ENCODE results near the gene ZBTB44.

Gene ZBTB44

DNA sequence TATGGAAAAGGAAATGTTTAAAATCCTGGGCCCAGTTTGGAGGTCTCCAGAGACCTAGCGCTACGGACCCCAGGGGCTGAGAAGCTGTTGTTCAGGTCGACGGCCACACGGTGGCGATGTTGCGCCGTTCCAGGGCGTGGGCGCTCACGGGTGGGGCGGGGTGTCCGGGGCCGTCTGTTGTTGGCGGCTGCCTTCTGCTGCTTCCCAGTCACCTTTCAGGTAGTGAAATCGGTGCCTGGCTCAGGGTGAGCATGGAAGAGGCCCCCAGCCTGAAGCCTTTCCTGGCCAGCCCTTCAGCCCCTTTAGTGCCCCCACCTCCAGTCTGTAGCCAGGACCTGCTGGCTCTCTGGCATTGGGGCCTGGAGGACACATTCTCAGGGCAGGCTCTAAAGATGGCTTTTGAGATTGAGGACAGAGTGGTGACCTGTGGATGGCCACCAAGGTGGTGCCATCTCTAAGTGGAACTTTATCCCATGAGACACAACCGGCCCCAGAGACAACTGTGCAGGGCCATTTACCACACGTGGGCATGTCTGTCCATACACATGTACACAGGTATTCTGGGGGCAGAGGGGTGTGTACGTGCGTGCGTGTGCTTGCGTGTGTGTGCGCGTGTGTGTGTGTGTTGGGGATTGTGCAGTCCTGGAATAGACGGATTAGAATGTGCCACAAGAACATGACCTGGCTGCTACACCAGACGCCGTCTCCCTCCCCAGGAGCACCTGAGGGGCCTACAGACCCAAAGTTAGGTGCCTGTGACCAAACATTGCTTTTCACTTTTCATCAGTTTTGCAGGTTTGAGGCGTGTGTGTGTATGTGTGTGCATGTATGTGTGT, 101.4 kb downstream of the ZBTB44 start:
- peak; percentile 54 for DNase-seq

DNA sequence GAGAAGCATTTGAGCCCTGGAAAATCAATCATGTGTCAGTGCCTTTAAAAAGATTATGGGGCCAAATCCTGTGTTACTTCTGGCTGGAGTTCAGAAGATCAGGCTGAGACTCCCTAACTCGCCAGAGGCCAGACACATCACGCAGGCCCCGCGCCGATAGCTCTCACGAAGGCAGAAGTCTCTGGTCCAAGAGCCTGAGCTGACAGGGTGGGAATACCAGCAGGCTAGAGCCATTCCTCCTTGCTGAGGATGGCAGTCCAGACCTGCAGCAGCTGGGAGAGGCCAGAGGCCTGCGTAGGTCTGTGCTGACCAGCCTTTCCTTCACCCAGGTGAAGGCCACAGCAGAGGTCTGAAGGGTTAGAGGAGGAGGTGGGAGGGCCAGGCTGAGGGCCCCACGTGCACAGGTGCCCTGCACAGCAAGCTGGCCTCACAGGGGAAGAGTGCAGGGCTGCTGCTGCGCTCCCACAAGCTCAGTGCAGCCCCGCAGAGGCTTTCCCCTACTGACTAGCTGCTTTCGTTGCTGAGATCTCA, 102.2 kb downstream of the ZBTB44 start:
- DNase-seq, result no peak

DNA sequence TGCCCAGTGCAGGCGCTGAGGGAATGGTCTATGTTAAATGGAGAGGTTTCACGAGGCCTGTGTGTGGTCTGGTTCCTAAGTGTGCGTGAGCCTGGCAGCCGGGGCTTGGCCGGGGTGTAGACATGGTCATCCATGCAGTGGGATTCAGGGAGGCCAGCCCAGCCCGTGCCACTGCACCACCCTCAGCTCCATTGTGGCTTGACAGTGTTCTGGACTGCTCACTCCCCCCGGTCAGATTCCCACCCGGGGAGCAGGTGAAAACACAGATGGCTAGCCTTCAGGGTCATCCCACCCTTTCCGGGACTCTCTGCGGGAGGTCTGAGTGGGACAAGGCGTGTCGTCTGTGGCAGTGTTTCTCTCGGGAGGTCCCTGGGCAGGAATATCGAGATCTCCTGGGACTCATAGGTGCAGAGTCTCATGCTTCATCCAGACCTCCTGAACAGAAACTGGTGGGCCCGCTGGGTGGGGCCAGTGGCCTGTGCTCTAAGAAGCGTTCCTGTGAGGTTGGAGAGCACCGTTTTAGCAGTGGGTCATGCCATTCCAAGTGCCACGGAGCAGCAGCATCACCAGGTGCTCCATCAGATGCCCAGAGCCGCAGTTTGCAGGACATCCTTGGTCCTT, 102.8 kb downstream of the ZBTB44 start:
- no peak for DNase-seq

DNA sequence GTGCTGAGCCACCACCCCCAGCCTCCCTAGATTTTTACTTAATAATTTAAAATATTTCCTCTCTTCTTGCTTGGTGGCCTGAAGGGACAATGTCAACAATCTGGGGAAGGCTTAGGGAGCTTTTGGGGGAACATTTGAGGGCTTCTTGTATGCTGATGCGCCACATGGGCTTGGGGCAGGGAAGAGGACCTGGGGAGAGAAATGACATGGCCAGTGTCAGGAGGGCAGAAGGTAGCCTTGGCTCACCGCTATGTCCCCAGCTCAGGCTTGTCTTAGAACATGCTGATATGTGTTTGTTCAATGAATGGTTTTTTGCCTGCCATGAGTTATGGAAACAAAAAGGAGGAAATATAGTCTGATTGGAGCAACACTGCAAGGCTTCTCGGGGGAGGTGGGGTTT, 103.6 kb downstream of the ZBTB44 start:
- DNase-seq, result no peak

DNA sequence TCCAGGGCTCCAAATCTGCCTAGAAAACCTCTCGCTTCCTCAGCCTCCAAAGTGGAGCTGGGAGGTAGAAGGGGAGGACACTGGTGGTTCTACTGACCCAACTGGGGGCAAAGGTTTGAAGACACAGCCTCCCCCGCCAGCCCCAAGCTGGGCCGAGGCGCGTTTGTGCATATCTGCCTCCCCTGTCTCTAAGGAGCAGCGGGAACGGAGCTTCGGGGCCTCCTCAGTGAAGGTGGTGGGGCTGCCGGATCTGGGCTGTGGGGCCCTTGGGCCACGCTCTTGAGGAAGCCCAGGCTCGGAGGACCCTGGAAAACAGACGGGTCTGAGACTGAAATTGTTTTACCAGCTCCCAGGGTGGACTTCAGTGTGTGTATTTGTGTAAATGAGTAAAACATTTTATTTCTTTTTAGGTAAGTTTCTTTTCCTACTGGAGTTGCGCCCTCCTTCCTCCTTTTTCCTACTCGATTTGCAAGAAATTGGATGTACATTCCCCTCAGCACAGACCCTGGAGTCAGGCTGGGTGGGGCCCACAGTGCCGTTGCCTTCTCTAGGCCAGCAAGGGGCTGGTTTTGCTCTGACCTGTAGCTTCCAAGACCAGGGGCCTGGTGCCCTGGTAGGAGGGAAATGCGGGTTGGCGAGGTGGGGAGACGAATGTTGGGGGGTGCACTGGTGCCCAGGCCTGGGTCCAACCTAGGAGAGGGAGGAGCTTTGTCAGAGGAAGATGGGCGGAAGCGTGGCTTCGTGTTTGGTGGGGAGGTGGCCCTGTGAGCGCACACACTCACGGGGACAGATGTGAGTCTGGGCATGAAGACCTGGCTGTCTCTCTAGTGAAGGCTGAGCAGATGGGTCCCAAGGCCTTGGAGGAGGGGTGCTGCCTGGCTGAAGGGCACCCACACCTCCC, 104.5 kb downstream of the ZBTB44 start:
- DNase-seq, result no peak

DNA sequence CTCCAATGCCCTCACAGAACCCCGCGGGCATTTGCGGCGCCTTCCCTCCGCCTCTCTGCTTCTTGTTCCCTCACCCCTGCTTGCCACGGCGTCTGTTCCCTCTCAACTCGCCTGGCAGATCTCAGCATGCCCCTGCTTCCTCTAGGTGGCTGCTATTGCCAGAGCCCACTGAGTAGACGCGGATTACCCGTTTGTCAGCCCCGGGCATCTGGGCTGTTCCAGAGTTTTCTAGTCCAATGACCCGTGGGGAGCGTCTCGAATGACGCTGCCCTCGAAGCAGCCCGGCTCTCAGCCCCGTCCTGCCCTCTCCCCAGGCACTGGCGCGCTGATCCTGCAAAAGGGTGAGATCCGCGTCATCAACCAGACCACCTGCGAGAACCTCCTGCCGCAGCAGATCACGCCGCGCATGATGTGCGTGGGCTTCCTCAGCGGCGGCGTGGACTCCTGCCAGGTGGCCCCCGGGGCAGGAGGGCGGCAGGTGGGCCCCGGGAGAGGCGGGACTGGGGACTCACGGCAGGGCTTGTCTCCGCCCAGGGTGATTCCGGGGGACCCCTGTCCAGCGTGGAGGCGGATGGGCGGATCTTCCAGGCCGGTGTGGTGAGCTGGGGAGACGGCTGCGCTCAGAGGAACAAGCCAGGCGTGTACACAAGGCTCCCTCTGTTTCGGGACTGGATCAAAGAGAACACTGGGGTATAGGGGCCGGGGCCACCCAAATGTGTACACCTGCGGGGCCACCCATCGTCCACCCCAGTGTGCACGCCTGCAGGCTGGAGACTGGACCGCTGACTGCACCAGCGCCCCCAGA, 105.4 kb downstream of the ZBTB44 start:
- no peak for DNase-seq

DNA sequence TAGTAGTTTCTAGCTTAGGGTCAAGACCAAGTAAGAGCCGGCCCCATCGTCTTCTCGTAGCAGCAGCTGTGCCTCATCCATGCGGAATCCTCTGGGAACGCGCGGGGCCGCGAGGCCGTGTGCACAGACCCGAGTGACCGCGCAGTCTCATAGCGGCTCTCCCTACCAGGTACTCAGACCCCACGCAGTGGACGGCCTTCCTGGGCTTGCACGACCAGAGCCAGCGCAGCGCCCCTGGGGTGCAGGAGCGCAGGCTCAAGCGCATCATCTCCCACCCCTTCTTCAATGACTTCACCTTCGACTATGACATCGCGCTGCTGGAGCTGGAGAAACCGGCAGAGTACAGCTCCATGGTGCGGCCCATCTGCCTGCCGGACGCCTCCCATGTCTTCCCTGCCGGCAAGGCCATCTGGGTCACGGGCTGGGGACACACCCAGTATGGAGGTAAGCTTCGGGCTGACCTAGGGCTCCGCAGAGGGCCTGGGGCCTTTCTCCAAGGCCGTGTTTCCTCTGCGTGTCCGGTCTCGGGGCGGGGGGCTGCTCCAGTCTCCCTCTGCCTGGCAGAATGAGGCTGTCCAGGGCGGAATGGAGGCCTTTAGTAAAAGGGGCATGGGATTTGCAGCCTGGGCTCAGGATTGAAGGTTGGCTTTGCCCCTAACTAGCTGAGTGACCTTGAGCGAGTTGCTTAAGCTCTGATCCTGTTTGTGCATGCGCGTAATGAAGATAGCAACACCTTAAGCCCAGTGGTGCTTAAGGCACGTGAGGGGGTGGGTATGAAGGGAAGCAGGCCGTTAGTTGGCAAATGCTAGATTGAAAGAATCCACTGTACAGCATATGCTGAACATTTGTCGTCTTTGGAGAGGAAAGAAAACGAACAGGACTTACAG, 106.2 kb downstream of the ZBTB44 start:
- no peak for DNase-seq

DNA sequence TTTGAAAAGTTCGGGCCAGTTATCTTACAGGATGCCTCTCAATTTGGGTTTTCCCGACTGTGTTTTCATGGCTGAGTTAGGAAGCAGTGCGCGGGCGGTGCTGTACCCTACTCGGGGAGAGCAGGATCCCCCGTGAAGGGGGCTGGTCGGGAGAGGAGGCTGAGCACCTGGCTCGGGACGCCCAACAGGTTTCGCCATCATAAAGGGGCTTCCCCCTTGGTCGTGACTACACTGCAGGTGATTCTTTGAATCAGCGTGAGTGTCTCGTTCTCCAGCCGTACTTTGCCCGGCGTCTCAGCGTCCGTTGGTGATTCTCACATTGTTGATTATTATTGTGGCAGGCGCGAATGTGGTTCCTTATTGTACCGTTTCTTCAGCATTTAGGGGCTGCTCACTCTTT, 108.6 kb downstream of the ZBTB44 start:
- no peak for DNase-seq

DNA sequence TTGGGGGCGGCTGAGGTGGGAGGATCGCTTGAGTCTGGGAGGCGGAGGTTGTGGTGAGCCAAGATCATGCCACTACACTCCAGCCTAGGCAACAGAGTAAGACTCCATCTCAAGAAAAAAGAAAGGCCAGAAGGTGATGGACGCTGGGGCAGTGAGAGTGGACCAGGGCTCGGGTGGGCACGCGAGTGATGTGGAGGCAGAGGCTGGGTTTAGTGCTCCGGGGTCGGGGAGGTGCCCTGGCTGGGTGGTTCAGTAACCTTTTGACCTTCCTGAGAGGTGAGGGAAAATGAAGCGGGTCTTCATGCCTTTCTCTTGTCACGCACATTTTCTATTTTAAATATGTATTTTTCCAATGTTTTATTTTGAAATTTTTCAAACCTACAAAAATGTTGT, 110.0 kb downstream of the ZBTB44 start:
- DNase-seq, result no peak

DNA sequence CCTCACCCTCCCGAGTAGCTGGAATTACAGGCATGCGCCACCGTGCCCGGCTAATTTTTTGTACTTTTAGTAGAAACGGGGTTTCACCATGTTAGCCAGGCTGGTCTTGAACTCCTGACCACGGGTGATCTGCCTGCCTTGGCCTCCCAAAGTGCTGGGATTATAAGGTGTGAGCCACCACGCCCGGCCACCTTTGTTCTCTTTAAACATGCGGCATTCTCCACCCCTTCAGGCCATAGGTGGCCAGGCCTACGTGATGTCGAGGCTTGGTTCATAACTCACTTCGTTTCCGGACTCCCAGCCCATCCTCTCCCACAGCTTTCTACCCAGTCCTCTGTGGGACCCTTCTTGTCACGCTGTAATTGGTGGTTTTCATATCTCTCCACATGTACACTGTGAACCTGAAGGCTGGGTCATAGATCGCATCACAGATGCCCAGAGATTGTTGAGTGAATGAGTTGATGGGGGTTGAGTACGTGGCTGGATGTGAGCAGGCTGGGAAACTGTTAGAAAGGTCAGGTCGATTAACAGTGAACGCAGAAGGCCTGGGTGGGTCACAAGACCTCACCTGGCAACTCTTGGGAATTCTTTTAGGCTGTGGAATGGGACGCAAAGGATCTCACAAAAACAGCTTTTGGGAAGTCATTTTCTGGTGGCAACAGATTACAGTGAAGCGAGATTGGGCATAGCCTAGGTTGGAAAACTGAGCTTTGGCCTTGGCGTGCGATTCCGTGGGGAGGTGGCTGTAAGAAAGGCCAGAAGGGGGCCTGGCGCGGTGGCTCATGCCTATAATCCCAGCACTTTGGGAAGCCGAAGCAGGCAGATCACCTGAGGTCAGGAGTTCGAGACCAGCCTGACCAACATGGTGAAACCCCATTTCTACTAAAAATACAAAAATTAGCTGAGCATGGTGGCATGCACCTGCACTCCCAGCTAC, 110.7 kb downstream of the ZBTB44 start:
- no peak for DNase-seq

DNA sequence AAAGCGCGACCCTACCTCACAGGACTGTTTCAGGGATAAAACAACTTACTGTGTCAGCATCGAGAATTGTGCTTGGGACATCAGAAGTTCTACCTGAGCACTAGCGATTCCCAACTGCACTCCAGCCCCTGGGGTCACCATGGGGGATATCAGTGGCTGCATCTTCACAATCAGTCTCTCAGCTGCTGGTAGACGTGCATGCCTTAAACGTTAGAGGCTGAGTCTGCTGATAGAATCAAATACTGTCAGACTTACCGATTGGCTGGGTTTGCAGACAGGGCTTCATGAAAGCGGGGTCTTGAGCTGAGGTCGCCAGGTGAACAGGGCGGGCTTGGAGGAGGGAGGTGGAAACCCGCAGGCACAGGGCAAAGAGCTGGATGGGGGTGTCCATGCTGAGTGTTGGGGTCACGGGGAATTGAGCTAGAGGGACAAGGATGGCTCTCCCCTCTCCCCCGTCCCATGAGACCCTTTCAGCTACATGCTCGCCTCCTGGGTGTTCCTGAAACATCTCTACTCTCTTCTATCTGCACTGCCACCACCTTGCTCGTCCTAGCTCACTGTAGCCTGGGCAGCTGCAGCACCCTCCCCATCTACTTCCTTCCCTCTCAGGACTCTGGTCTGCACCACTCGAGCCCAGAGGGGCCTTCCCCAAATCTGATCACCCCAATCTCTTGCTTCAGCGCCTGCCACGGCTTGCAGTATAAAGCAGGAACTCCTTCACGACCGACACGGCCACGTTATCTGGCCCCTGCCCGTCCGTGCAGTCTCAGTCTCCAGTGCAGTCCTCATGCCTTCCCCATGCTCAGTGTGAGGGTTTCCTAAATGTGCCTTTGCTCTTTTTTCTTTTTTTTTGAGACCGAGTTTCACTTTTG, 111.7 kb downstream of the ZBTB44 start:
- DNase-seq, result no peak

DNA sequence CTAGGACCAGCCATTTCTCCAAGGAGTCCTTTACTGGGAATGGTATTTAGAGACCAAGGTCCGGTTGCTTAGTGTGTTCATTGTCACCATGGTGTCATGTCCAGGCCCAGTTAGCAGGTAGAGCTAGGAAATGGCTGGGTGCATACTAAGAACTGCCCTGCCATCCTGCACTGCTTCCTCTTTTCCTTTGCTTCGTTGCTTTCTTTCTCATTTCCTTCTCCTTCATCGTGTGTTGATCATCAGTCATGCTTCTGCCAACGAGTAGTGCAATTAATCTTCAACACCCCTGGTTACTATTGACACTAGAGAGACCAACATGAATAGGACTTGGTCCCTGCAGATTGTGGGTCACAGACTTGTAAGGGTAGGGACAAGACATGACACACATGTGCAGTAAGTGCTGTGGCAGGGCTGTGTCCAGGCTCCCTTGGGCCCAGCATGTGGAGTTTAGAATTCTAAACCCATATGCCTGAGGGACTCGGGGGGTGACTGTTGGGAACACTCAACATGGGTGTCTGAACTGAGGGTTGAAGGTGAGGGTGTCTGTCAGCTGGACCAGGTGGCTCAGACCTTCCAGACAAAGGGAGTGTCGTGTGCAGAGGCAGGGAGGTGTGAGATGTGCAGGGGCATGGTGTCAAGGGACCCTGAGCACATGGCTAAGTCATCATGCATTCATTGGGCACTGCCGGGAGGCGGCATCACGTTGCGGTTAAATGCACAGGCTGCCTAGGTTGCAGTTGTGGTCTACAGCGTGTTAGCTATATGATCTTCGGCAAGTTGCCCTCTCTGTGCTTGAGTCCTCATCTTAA, 112.5 kb downstream of the ZBTB44 start:
- DNase-seq, result no peak

DNA sequence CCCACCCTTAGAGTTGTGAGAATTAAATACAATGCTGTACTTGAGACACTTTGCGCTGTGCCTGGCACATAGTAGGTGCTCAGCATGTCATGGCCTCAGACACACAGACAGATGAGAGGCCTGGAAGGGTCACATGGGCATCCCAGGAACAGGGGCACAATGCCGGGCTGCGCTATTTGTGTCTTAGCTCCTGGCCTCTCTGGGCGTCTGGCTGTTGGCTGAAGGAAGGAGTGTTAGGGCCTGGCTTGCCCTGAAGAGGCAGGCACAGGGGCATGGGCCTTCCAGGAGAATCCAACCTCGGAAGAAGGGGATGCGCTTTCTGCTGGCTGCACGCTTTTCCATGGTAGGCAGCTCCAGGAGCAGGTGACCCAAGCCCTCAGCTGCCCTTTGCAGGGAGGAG, 113.7 kb downstream of the ZBTB44 start:
- no peak for DNase-seq

DNA sequence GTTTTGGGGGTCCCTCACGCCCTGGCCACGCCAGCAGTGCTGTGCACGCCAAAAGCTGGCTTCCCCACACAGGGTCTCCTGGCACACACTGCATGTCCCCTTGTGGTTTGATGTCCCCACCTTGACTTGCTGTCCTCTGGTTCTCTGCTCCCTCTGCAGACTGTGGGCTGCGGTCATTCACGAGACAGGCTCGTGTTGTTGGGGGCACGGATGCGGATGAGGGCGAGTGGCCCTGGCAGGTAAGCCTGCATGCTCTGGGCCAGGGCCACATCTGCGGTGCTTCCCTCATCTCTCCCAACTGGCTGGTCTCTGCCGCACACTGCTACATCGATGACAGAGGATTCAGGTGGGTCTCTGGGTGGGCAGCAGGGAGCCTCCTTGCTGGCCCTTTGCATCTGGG, 114.9 kb downstream of the ZBTB44 start:
- no peak for DNase-seq

DNA sequence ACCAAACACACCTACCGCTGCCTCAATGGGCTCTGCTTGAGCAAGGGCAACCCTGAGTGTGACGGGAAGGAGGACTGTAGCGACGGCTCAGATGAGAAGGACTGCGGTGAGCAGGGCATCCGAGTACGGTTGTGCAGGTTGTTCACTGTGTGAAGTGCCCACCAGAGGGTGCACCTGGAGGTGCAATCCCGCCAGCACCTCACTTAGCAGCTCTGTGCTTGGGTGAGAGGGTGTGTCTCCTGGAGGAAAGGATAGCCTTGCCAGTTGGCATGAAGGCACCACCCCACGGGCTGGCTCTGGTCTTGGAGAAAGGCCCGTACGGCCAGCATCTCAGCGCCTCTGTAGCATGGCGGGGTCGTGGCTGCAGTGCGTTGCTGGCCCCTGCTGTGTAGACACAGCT, 115.8 kb downstream of the ZBTB44 start:
- no peak for DNase-seq

DNA sequence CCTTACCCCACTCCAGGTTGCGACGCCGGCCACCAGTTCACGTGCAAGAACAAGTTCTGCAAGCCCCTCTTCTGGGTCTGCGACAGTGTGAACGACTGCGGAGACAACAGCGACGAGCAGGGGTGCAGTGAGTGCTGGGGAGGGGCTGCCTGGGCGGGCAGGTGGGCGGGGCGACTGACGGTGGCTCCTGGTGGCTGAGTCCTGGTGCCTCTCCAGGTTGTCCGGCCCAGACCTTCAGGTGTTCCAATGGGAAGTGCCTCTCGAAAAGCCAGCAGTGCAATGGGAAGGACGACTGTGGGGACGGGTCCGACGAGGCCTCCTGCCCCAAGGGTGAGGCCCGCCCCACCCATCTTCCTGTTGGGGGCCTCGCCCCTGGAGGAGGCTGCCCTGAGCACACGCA, 116.4 kb downstream of the ZBTB44 start:
- DNase-seq, result no peak

DNA sequence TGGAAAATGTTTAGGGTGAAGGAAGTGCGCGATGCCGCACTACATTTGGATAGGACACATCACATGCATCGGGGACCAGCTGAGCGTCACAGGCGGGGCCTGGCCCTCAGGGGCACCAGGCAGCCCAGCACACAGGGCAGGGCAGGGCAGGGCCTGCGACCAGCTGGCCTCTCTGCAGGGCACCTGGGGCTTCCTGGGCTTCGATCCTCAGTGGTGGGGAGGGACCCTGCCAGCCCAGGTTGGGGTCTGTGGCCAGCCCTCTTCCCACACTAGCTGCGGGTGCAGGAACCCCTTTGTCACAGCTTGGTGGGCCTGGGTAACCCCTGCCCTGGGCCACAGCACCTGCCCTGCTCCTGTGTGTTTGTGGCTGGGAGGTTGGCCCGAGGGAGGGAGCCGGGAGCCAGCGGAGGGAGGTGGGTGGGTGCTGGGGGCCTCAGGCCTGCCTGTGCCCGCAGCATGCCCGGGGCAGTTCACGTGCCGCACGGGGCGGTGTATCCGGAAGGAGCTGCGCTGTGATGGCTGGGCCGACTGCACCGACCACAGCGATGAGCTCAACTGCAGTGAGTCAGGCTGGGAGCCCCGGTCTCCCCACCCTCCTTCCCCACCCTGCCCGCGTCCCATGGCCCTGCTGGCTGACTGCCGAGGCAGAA, 117.2 kb downstream of the ZBTB44 start:
- no peak for DNase-seq
